Thyroid gland (tissue), 4 donors: ENCODE results near the gene RPRD1B.

Experiments
- CTCF ChIP-seq, 6 experiments: fragments of 200-600 bp in 3 of 6; fragments of 450-650 bp in 3 of 6; sonication (generic) in 3 of 6; IDR thresholded peaks; one replicate each; pipeline ENCODE4 v1.5.1; 2016 to 2019; ENCODE audit warnings: antibody characterized with exemption in 6 of 6, mild to moderate bottlenecking in 2 of 6, inconsistent platforms in 1 of 6, moderate library complexity in 1 of 6
- POLR2A ChIP-seq, 2 donors: fragments of 450-650 bp; IDR thresholded peaks; one replicate each; pipeline ENCODE4 v1.6.1; 2017; ENCODE audit warnings: antibody characterized with exemption in 2 of 2, mild to moderate bottlenecking in 2 of 2, moderate library complexity in 1 of 2

DNA sequence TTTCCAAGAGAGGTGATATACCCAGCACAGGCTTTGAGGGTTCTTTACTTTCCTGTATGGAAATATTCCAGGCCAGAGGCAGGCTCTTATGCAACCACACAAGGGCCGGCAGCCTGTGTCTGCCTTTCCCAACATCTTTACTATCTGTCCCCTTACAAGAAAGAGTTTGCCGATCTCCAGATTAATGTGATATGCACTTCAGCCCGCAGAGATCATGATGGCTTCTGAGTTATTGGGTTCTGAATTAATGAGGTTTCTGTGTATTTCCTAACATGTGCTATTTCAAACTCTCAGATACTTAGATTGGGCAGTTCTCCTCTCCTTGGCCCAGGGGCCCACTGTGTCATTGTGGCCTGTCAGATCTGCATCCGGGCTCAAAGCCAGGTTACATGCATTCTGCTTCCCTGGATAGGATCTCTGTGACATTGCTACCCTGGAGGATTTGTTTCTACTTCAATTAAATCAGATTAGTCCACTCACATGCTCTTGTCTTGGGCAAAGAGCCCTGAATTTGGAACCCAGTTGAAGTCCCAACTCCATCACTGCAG lies 75.0 kb downstream of the RPRD1B start:
- TF ChIP-seq POLR2A (IDR thresholded peaks at IDR 0.05) (no peak), CTCF (IDR thresholded peaks at IDR 0.05) (no peak)
